ENCODE data around the gene DDAH2.

Gene DDAH2

DNA sequence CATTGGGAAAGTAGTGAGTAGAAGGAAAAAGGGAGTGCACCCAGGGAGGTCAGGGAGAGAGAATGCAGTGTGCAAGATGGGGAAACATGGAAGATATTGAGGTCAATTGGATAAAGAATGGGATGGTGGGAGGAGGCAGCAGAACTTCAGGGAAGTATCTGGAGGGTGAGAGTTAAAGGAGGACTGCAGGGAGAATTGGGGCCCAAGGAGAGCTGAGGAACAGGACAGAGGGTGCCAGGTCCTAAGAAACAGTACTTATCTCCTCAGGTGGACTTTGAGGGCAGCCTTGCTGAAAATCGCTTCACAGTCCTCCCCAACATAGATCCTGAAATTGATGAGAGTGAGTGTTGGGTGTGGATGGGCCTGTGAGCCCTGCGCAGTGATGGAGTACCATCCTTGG is 29.2 kb upstream of the DDAH2 start:
- DNase-seq, result no peak

DNA sequence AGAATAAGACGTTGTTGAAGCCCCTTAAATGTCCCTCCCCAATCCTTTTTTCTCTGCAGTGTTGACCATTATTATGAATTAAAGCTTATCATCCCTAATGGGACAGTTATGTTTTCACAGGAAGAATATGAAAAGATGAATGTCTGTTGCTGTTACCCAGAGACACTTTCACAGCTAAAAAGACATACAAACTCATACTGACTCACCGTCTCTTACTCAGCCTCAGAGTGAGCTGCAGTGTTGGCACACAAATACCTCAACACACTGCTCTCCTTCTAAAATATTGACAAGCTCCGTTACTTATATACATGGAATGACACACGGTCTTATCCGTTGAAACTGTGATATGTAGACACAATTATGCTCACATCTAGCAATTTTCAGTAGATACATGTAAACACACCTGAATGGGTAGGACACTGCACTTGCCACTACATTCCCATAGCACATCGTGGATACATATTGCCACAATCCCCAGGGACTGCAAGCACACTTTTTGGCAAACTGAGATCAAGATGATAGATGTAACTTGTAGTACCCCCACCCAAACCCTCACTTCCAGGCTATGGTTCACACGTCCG is 23.7 kb upstream of the DDAH2 start:
- DNase-seq, result no peak

DNA sequence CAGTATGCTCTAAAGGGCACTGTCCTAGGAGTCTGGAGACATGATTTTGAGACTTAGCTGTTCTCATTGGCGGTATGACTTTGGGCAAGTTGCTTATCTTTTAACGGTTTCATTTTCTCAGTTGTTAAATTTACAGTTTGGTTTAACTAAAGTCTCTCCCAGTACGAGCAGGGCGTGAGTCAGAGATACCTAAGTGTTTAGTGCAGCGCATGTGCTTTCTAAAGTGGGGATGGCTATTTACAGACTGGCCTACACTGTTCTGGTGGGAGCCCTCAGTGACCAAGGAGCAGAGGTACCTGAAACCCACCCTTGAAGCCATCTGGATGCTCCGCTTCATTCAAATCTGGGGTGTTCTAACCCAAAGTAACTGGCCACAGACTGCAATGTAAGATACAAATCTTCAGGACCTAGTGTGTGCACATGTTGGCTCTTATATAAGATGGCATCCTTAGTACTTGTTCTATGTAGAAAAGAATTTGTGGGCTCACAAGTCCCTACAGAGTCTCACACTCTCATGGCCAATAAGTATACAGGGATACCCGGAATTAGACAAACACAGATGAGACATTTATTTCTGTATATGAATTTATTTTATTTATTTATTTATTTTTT is 21.4 kb upstream of the DDAH2 start:
- DNase-seq, result no peak

DNA sequence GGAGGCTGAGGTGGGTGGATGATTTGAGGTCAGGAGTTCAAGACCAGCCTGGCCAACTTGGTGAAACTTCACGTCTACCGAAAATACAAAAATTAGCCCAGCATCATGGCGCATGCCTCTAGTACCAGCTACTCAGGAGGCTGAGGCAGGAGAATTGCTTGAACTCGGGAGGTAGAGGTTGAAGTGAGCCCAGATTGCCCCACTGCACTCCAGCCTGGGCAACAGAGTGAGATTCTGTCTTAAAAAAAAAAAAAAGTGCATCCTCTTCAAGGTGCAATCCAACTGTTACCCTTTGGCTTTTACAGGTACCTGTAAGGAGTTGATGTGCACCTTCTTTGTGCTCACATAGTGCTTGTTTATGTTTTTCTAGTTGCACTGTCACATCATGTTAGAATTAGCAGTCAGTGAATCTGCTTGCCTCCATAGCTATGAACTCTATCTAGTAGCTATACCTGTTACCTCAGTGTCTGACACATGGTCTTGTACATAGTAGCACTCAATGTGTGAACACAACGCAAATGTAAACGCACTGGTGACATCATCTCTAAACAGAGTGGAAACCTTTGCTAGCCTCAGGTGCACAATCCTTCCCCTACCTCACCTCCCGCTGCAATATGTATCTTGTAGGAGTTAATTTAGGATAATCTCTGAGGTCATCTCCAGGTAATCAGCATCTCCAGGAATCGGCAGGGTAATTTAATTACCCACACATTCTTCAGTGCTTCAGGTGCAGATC is 20.4 kb upstream of the DDAH2 start:
- no peak for DNase-seq

DNA sequence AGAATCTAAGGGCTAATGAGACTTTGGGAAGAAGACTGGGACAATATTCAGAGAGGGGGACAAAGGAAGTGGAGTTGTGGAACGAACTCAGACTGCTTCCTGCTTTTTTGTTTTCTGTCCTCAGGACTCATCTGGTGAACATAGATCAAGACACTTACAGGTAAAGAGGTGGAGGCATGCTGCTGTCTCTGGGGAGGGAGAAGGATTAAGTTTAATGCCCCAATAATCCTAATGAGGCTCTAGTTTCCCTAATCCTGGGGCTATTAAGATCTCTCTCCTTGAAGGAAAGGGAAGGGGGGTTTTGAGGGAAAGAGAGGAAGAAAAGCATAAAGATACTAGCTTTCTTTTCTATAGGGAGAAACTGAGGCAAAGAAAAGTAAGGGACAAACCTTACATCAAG is 15.3 kb upstream of the DDAH2 start:
- no peak for DNase-seq

DNA sequence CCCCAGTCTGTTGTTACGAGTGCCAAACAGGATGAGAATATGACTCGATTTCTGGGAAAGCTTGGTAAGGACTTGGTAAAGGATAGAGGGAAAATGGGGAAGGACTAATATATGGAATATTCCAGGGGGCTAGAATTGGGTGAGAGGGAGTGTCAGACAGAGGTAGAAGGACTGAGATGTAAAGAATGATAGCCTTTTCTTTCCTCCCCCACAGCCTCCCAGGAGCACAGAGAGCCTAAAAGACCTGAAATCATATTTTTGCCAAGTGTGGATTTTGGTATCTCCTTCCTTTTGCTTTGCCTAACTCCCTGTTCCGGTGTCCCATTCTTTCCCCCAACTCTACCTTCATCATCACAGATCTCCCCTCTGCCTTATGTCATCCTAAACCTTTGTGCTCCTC is 13.8 kb upstream of the DDAH2 start:
- DNase-seq, result no peak

DNA sequence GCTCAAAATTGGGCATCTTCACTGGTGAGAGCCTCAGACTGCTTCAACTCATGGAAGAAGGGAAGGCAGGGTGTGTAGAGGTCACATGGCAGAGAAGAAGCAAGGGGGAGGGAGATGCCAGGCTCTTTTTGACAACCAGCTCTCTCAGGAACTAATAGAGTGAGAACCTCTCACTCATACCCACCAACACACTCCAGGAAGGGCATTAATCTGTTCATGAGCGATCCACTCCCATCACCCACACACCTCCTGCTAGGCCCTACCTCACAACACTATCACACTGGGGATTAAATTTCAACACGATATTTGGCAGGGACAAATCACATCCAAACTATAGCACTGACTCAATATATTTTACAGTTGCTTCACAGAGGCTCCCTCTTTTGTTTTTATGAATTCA is 12.7 kb upstream of the DDAH2 start:
- no peak for DNase-seq

DNA sequence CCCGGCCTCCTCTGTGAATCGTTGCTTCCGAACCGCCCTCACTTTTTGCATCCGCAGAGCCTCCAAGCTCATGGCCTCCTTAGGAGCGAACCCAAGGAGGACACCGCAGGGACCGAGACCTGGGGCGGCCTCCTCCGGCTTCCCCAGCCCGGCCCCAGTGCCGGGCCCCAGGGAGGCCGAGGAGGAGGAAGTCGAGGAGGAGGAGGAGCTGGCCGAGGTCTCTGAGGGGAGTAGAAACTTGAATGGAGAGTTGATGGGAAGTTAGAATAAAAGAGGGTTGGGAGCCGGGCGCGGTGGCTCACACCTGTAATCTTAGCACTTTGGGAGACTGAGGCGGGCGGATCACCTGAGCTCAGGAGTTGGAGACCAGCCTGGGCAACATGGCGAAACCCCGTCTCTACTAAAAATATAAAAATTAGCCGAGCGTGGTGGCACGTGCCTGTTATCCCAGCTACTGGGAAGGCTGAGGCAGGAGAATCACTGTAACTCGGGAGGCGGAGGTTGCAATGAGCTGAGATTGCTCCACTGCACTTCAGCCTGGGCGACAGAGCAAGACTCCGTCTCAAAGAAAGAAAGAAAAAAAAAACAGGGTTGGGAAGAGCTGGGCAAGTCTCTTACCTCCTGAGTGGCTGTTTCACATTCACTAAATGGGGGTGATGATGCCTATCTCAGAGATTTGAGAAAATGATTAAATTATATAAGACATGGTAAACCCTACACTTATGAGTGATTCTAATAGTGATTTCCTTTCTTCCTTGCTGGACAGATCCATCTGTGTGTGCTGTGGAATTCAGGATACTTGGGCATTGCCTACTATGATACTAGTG is 11.5 kb upstream of the DDAH2 start:
- DNase-seq, result no peak

DNA sequence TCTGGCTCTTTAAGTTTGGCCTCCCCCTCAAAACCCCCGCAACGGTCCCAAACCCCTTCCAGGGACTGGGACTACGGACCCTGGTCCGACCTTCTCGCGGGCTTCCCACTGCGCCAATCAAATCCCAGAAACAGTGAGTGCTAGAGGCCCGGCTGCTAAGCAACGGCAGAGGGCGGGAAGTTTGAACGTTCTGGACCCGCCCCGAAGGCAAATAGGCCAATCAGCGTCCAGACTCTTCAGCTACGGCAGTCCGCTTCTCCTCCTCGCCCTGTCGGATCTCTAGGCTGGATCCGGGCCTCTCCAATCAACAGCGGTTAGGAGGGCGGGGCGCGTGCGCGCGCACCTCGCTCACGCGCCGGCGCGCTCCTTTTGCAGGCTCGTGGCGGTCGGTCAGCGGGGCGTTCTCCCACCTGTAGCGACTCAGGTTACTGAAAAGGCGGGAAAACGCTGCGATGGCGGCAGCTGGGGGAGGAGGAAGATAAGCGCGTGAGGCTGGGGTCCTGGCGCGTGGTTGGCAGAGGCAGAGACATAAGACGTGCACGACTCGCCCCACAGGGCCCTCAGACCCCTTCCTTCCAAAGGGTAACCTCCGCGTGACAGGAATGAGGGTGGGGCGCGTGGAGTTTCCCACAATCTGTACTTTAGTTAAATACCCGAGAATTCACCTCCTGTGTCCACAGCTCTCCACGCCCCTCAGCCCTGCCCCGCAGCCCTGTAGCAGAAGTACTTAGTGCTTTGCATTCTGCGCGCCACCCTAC is 10.7 kb upstream of the DDAH2 start, which contains the start of gene MSH5:
TSS of gene MSH5 (plus strand) at position 367 of the 758 bp plus-strand sequence. CDS start 462 bp downstream, outside the sequence.
- DNase-seq, result peak; percentile 92

DNA sequence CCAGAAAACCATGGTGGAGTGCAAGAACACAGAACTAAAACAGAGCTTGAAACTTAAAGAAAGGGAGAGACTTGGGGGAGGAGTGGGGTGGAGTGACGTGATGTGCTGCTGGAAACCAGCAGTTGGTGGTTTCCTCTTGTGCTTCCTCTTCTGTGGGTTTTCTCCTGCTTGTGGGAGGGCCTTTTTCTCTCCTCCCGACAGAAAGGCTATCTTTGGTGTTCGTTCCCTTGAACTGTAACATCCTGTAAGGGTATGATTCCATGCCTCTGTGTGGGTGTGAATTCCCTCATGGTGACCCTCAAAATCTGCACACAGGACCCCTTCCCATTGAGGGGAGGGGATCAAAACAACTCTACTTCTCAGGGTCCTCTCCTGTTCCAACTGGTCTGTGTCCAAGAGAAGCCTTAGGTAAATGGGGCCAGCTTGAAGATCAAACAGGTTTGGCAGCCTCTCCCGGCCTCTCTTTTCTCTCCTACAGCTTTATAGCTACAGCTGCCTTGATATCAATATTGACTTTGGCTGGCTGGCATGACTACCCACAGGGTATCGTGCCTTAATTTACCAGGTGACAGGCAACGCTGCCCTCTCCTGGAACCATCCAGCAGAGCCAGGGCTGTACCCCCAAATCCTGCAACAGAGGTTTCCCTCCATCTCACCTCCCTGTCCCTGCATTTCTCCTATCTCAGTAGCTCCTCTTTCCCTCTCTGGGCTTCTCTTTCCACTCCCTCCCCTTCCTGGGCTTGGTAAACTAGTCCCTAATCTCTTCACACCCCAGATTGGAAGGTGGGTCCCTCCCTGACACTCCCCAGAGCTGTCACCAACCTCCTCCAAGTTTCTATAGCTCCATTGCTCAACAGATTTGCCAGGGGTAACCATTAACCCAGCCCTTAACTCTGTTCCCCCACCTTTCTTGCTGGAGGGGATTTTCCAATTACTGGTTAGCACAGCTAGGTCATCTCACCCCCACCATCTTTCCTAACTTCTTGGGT is 9.2 kb upstream of the DDAH2 start:
- peak; percentile 86 for DNase-seq

DNA sequence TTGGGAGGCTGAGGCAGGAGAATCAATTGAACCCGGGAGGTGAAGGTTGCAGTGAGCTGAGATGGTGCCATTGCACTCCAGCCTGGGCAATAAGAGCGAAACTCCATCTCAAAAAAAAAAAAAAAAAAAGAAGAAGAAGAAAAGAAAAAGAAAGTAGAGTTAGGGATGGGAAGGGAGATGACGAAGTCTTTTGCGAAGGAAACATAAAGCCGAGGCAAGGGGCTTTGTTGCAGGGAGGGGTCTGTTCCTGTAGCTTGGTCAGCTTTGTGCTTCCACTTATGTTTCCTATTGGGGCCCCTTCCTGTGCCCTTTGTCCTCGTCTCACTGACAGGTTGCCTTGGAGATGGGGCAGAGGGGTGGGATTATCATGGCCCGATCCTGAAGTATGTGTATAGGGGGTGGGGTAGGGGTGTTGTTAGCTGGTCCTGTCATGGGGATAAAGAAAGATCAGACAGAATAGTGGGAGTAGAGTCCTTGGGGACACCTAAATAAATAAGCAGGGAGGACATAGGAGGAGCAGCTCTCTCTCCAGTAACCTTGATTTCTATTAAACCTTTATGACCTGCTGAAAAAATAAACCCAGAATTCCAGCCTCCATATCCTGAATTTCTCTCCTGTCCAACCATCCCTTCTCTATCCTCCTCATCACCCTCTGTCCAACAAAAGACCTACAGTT is 8.4 kb upstream of the DDAH2 start:
- peak; percentile 62 for DNase-seq

DNA sequence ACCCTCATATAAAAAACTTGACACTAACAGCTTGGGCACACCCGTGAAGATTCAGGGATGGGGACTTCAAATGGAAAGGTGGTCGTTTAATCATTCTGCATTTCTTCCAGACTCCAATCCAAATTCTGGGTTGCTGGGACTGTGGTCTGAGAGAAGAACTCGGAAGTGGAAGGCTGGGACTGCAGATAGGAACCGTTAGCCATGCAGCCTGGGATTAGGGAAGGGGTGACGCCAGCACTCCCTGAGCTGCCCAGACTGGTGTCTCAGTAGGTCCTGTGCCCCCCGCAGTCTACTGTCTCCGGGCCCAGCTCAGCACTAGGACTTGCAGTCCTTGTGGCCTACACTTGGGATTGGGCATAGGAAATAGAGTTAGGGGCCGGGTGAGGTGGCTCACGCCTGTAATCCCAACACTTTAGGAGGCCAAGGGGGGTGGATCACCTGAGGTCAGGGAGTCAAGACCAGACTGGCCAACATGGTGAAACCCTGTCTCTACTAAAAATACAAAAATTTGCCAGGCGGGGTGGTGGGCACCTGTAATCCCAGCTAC is 7.7 kb upstream of the DDAH2 start:
- no peak for DNase-seq

DNA sequence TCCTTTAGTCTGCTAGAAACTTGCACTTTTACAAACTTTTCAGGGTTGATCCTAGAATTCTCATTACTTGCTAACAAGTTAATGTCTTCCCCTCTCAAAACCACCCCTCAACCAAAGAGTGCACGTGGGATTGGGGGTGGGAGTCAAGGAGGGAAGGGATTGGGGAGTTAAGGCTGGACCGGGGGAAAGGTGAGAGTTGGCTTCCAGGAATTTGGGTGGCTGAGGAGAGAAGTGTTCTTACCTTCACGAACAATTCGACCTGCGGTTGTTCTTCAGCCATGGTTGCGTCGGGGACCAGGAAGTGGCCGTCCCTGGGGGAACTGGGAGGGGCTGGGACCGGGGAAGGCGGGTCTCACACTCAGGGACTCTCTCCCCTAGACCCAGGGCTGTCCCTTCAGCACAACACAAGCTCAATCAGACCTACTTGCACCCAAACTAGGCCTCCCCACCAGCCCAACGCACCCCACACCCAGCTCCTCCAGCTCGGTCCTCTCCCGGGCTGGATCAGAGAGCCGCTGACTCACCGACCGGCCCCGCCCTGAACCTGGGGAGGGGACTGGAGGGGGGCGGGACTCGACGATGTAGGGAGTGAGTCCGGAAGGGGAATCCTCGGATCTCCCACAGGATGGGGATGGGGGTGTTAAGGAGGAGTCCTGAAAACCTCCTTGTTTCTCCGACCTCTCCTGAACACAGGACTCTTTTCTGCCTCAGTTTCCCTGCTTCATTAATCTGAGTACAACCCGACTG is 7.1 kb upstream of the DDAH2 start, which contains the start of gene CLIC1:
TSS of gene CLIC1 (minus strand) at position 510 of the 747 bp plus-strand sequence. CDS start at position 280, 230 bp downstream.
- peak; percentile 87 for DNase-seq

DNA sequence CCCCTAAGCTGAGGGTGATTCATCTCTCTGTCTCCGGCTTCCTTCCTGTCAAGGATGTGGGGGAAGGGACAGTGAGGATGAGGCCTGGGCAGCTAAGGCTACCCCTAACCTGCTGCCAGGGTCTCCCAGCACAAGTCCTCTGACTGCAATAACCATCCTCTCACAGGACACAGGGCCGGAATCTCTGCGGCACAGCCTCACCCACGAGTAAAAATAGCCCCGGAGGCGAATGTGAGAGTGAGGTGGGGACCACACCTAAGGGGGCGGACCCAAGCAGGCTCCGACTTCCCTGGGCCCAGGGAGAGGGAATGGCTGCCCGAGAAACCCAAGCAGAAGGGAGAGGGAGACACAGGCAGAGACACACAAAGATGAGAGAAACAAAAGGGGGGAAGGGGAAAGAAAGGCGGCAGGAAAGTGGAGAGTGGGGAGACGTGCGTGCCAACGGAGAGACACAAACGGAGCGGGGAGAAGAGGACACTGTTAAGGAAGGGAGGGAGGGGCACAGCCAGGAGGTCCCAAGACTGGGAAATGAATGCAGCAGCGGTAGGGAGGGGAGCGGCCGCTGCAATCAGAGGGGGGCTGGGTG is 5.8 kb upstream of the DDAH2 start:
- peak; percentile 39 for DNase-seq

DNA sequence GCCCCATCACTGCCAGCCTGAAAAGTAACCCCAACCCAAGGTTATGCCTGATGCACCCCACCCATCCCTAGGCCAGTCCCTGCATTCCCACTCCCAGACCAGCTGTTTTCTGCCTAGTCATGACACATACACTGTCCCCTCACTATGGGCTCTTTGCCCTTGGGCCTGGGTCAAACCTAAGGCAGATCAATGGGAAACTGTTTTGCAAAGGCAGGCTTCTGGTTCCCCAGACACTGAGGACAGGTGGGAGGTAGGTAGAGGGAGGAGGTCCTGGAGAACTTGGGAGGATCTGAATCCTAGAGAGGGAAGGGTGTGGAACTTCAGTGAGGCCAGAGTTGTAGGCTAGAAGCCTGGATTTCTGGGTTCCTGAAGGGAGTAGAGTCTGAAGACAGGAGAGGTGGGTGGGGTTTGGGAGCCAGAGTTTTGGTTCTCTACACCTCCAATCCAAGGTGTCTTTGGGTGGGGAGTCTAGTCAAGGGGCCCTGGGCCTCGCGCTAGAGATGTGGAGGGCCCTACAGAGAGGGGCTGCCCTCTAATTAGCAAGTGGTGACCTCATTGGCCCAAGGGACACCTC is 5.2 kb upstream of the DDAH2 start:
- DNase-seq, result no peak

DNA sequence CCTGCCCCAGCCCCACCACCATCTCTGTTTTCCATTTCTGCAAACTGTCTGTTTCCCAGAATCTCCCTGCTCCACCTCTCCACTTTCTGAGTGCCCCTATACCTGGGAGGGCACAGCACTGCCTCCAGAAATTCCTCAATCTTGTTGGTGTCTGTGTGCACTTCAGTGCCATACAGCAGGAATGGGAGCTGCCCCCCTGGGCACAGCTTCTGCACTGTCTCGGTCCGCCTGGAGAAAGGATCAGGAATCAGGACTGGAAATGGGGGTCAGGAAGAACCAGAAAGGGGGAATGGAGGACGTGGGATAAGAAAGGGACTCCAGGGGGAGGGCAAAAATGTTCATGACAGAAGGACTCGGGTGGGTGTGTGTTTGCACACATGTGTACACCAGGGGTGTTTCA is 4.6 kb upstream of the DDAH2 start:
- no peak for DNase-seq

DNA sequence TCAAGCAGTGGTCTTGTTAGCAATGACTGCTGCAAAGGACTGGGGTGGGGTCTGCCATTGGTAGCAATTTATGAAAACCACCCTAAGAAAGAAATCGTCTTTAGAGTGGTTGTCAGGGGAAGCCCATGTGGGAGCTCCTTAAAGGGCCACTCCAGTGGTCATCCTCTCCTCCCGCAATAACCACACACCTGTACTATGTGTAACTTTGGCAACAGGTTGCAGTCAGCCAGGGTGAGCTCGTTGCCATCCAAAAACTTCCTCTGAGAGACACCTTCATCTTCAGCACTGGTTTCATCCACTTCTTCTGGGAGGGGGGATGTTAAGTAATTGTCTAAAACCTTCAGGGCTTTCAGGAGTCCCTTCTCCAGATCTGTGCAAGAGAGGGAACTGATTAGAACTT is 2.9 kb upstream of the DDAH2 start:
- no peak for DNase-seq

DNA sequence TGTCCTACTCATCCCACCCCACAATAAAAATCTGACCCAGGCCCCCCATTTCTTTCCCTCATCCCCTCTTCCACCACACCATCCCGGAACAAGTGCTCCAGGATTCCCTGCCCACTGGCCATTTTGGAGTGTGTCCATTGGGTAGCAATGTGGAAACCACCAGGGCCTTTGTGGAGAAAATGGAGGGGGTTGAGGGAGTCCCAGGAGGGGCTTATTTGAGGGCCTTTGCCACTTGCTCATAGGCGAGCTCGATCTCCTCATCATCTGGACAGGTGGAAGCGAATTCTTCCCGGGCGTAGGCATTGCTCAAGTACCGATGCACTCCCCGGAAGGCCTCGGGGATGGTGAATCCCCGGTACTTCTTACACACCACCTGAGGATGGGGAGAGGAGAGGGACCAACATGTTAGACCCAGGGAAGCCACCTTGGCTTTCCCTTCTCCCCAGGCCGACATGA is 1.6 kb upstream of the DDAH2 start:
- no peak for DNase-seq

All from DMS79 treated with DMSO at 0.1 percent for 48 hours (cell line).